ENCODE measurements around the gene HMGN1. TPM values are rescaled to one million over a fixed set of nuclear protein-coding genes. Genes with fewer than 3 reads are reported as not detected.

HMGN1 gene
- total and polyA plus RNA-seq, 8 donors = 60.1 to 140 (median 98.1) TPM

DNA sequence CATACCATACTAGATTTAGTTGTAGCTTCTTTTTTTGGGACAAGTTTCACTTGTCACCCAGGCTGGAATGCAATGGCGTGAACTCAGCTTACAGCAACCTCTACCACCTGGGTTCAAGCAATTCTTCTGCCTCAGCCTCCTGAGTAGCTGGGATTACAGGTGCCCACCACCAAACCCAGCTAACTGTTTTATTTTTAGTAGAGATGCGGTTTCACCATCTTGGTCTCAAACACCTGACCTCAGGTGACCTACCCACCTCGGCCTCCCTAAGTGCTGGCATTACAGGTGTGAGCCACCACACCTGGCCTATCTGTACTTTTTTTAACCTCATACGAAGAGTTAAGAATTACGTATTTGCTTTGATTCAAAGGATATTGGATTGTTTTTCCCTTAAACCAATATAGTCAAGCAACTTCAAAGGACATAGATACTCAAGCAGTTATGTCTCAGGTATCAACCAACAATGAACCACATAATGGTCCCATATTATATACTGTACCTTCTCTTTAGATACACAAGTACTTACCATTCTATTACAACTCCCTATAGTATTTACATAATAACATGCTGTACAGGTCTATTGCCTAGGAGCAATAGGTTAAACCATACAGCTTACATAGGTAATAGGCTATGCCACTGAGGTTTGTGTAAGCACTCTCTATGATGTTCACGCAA is 7.5 kb downstream of the HMGN1 start:
- TF ChIP-seq, protein P1, sequence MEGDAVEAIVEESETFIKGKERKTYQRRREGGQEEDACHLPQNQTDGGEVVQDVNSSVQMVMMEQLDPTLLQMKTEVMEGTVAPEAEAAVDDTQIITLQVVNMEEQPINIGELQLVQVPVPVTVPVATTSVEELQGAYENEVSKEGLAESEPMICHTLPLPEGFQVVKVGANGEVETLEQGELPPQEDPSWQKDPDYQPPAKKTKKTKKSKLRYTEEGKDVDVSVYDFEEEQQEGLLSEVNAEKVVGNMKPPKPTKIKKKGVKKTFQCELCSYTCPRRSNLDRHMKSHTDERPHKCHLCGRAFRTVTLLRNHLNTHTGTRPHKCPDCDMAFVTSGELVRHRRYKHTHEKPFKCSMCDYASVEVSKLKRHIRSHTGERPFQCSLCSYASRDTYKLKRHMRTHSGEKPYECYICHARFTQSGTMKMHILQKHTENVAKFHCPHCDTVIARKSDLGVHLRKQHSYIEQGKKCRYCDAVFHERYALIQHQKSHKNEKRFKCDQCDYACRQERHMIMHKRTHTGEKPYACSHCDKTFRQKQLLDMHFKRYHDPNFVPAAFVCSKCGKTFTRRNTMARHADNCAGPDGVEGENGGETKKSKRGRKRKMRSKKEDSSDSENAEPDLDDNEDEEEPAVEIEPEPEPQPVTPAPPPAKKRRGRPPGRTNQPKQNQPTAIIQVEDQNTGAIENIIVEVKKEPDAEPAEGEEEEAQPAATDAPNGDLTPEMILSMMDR (IDR thresholded peaks at IDR 0.05) = no peak
- Histone ChIP-seq H3K9me3 (no peaks in the 10 kb centered on the region), H3K36me3 (peaks cover 3 to 18% (median 13%) of the 10 kb centered on the region in 3 donors), H3K27me3 (no peaks in the 10 kb centered on the region), H3K4me3 (no peak overlapping the region), H3K27ac (no peak overlapping the region), H3K4me1 (peaks cover 0 to 15% (median 10%) of the 10 kb centered on the region in 3 donors)
- FAIRE-seq (no peak), DNase-seq (no peak), ATAC-seq (no peak)
- intact Hi-C loops (cut with DNase I) = no loop called here
- 88 to 90% methylated on average over 6 of the region's 6 CpGs for WGBS, 2 donors

DNA sequence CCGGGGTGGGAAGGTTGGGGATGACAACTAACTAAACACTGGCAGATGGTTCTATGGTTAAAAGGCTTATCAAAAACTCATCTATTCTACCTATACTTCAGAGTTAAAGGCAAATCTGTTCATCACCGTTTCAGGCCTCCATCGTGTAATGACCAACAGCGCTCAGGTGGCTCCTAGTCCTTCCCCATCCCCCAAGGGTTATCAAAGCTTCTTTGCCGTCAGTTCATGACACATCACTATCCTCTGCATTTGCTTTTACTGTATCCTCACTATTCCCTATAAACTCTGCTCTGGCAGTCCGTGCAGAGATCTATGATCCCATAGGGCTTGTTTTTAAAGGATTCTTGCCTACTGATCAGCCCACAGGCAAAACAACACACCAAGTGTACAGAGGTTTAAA is 8.2 kb downstream of the HMGN1 start:
- Histone ChIP-seq H3K36me3 (peaks cover 3 to 18% (median 13%) of the 10 kb centered on the region in 3 donors), H3K27ac (no peak overlapping the region), H3K4me3 (no peak overlapping the region), H3K9me3 (no peaks in the 10 kb centered on the region), H3K27me3 (no peaks in the 10 kb centered on the region), H3K4me1 (peaks cover 0 to 9% (median 3%) of the 10 kb centered on the region in 3 donors)
- no peak for FAIRE-seq
- no peak for DNase-seq
- intact Hi-C loops (cut with DNase I) = no loop called here
- WGBS, 2 donors = 84 to 85% methylated on average over 6 of the region's 6 CpGs
- TF ChIP-seq, protein P1 (IDR thresholded peaks at IDR 0.05) = no peak
- peak in 1 of 4 donors; percentile 48 for ATAC-seq

DNA sequence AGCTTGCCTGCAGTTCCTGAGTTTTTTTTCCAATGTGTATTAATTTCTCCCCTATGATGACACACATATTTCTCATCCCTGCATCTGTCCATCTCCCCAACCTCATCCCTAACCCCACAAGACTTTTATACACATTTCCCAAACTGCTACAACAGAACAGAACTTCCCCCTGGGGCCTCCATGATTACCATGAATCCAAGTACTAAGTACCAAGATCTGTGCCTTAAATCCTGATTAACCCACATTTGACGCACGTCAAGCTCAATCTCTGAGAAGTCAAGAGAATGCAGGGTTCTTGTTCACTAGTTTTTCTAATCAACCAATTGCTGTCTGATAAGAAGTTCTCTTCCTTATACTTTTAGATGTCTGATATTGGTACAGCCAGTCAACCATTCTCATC is 9.7 kb downstream of the HMGN1 start:
- Histone ChIP-seq H3K4me1 (no peaks in the 10 kb centered on the region), H3K4me3 (no peak overlapping the region), H3K9me3 (no peaks in the 10 kb centered on the region), H3K27ac (no peak overlapping the region), H3K27me3 (no peaks in the 10 kb centered on the region), H3K36me3 (peaks cover 0 to 18% (median 13%) of the 10 kb centered on the region in 3 donors)
- intact Hi-C loops (cut with DNase I) = no loop called here
- ATAC-seq = no peak
- 73 to 85% methylated on average over 2 of the region's 2 CpGs for WGBS, 2 donors
- no peak for FAIRE-seq
- no peak for DNase-seq
- TF ChIP-seq, protein P1 (IDR thresholded peaks at IDR 0.05) = no peak

DNA sequence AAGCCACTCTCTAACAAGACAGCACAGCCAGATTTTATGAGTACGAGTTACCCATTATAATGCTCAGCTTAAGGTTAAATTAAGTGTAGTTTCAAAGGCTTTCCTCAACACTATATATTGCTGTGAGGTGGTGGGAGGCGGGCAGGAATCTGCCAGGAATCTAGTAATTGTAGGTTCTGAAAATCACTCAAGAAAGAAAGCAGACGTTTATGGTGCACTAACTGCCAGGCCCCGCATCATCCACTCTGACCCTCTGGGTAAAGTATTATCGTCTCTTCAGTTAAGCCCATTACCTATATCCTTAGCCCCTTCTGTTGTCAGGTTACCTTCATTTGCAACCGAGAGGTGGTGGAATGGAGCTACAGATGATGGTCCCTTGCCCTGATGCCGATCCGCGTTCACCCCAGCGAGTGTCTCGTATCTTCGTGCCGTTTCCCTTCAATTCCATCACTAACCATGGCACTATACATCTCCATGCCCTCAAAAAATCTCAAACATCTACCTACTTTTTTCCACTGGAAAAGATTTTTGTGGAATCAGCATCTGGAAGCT is 12.4 kb downstream of the HMGN1 start:
- Histone ChIP-seq H3K27me3 (no peaks in the 10 kb centered on the region), H3K9me3 (no peaks in the 10 kb centered on the region), H3K36me3 (peaks cover 0 to 3% (median 0%) of the 10 kb centered on the region in 3 donors), H3K4me1 (no peaks in the 10 kb centered on the region), H3K4me3 (no peak overlapping the region), H3K27ac (no peak overlapping the region)
- intact Hi-C loops (cut with DNase I) = no loop called here
- DNase-seq (no peak), ATAC-seq (no peak), FAIRE-seq (no peak)
- 73 to 79% methylated on average over 13 of the region's 13 CpGs for WGBS, 2 donors
- TF ChIP-seq, protein P1 (IDR thresholded peaks at IDR 0.05) = no peak

- no peak for ATAC-seq
Measured at GRCh38 chr21:39334611-39335010, 14.3 kb downstream of the HMGN1 start.

More at GRCh38 chr21:39334611-39335010, 14.3 kb downstream of the HMGN1 start:
- Histone ChIP-seq H3K4me1 (no peaks in the 10 kb centered on the region), H3K27me3 (no peaks in the 10 kb centered on the region), H3K4me3 (no peak overlapping the region), H3K36me3 (no peaks in the 10 kb centered on the region), H3K27ac (no peak overlapping the region), H3K9me3 (no peaks in the 10 kb centered on the region)
- 83 to 94% methylated on average over 4 of the region's 4 CpGs for WGBS, 2 donors
- FAIRE-seq = no peak
- TF ChIP-seq, protein P1 (IDR thresholded peaks at IDR 0.05) = no peak
- intact Hi-C loops (cut with DNase I) = no loop called here
- DNase-seq = no peak
